Liver (tissue), 9 donors: ENCODE data around the gene PAOX. TPM values are rescaled to one million over a fixed set of nuclear protein-coding genes. Genes with fewer than 3 reads are reported as not detected.

Experiments used
- DNase-seq: peaks from one replicate; pipeline ENCODE4 v3.0.0-alpha.2; 2017; ENCODE audit warnings: low spot score
- H3K27ac ChIP-seq, 2 donors: one replicate each; pipeline ENCODE4 v1.7.0; 2013; ENCODE audit warnings: inconsistent platforms in 2 of 2, low read length in 2 of 2, control low read depth in 1 of 2, low read depth in 1 of 2, mild to moderate bottlenecking in 1 of 2
- H3K27me3 ChIP-seq, 4 donors: one replicate each; pipeline versions ENCODE4 v1.6.1 to v1.7.0; 2013; ENCODE audit warnings: low read length in 3 of 4, inconsistent platforms in 1 of 4, mild to moderate bottlenecking in 1 of 4, moderate library complexity in 1 of 4; ENCODE audit not compliant: control insufficient read depth in 4 of 4, insufficient read depth in 4 of 4
- H3K36me3 ChIP-seq, 4 donors: one replicate each; pipeline versions ENCODE4 v1.6.1 to v1.7.0; 2013; ENCODE audit warnings: low read length in 3 of 4, mild to moderate bottlenecking in 3 of 4, low read depth in 1 of 4, moderate library complexity in 1 of 4; ENCODE audit not compliant: control insufficient read depth in 4 of 4, insufficient read depth in 3 of 4
- H3K4me1 ChIP-seq, 4 donors: one replicate each; pipeline versions ENCODE4 v1.6.1 to v1.7.0; 2013; ENCODE audit warnings: low read length in 3 of 4, mild to moderate bottlenecking in 3 of 4, moderate library complexity in 1 of 4; ENCODE audit not compliant: control insufficient read depth in 4 of 4, insufficient read depth in 4 of 4
- H3K4me3 ChIP-seq, 3 donors: one replicate each; pipeline versions ENCODE4 v1.6.1 to v1.7.0; 2013; ENCODE audit warnings: low read length in 3 of 3, control low read depth in 1 of 3, low read depth in 1 of 3, mild to moderate bottlenecking in 1 of 3
- H3K9ac ChIP-seq, 2 donors: one replicate each; pipeline ENCODE4 v1.7.0; 2013; ENCODE audit warnings: low read length in 2 of 2, mild to moderate bottlenecking in 2 of 2, moderate library complexity in 2 of 2, control low read depth in 1 of 2, low read depth in 1 of 2
- H3K9me3 ChIP-seq, 4 donors: one replicate each; pipeline versions ENCODE4 v1.6.1 to v1.7.0; 2013; ENCODE audit warnings: low read length in 3 of 4; ENCODE audit not compliant: control insufficient read depth in 4 of 4
- FOXA1 ChIP-seq: IDR thresholded peaks from 2 replicates; pipeline ENCODE4 v1.6.1; 2016; ENCODE audit warnings: antibody characterized with exemption
- FOXA2 ChIP-seq: IDR thresholded peaks from 2 replicates; pipeline ENCODE4 v1.6.1; 2016; ENCODE audit warnings: antibody characterized with exemption
- GABPA ChIP-seq, 2 donors: IDR thresholded peaks in 1 of 2; conservative IDR thresholded peaks in 1 of 2; 2 replicates each; pipeline ENCODE4 v1.6.1; 2016; ENCODE audit warnings: antibody characterized with exemption in 2 of 2, mild to moderate bottlenecking in 1 of 2, moderate library complexity in 1 of 2
- HNF4G ChIP-seq: IDR thresholded peaks from 2 replicates; pipeline ENCODE4 v1.6.1; 2016; ENCODE audit warnings: antibody characterized with exemption
- JUND ChIP-seq, 2 donors: IDR thresholded peaks; 2 replicates each; pipeline ENCODE4 v1.6.1; 2016; ENCODE audit warnings: antibody characterized with exemption in 2 of 2
- NR2F2 ChIP-seq: IDR thresholded peaks from 2 replicates; pipeline ENCODE4 v1.6.1; 2016; ENCODE audit warnings: antibody characterized with exemption
- RAD21 ChIP-seq, 2 donors: IDR thresholded peaks; 2 replicates each; pipeline ENCODE4 v1.6.1; 2016; ENCODE audit warnings: antibody characterized with exemption in 2 of 2, mild to moderate bottlenecking in 2 of 2
- SP1 ChIP-seq: IDR thresholded peaks from 2 replicates; pipeline ENCODE4 v1.6.1; 2018; ENCODE audit warnings: antibody characterized with exemption, mild to moderate bottlenecking
- TAF1 ChIP-seq: conservative IDR thresholded peaks from 2 replicates; pipeline ENCODE4 v1.6.1; 2016; ENCODE audit warnings: antibody characterized with exemption, mild to moderate bottlenecking
- YY1 ChIP-seq: IDR thresholded peaks from 2 replicates; pipeline ENCODE4 v1.6.1; 2016; ENCODE audit warnings: antibody characterized with exemption, mild to moderate bottlenecking
- WGBS: extraction: QIAGEN DNeasy Blood & Tissue Kit; methylation state at CpG from one replicate; pipeline ENCODE4 v1.1.7; 2013; 5-methylcytosine and 5-hydroxymethylcytosine counted together
- polyA plus RNA-seq, 2 donors: library from polyadenylated mRNA; stranded (reverse) in 1 of 2; unstranded in 1 of 2; fragments of 200-250 nt in 1 of 2; fragments of >200 nt in 1 of 2; fragmentation: Nextera tagmentation in 1 of 2; extraction: Ambion mirVana in 1 of 2; gene quantifications; one replicate each; pipeline versions ENCODE4 v1.2.1 to v1.2.3, GENCODE V29; 2013 to 2015
- total RNA-seq, 2 donors: library from RNA; depleted of rRNA; stranded (reverse); fragments of >200 nt; gene quantifications; one replicate each; pipeline ENCODE4 v1.2.3, GENCODE V29; 2014
- TF ChIP-seq, protein P1 (sequence below): IDR thresholded peaks from 2 replicates; pipeline ENCODE4 v1.6.1; 2016; ENCODE audit warnings: antibody characterized with exemption
- TF ChIP-seq, protein P2 (sequence below): IDR thresholded peaks from 2 replicates; pipeline ENCODE4 v1.6.1; 2016; ENCODE audit warnings: antibody characterized with exemption
- TF ChIP-seq, protein P3 (sequence below): IDR thresholded peaks from 2 replicates; pipeline ENCODE4 v1.6.1; 2016; ENCODE audit warnings: antibody characterized with exemption
- TF ChIP-seq, protein P4 (sequence below): fragments of 150-350 bp; IDR thresholded peaks from 2 replicates; pipeline ENCODE4 v1.5.1; 2017; ENCODE audit warnings: improper control_type of control experiment, low read depth, low read length; ENCODE audit not compliant: missing input control
- donor health status: healthy.
- donor health status: healthy.
- donor health status: healthy.
- donor health status: healthy.
- donor health status: healthy.

The PAOX gene
- total and polyA plus RNA-seq, 4 donors: 4.8 to 17.8 (median 13.3) TPM

DNA sequence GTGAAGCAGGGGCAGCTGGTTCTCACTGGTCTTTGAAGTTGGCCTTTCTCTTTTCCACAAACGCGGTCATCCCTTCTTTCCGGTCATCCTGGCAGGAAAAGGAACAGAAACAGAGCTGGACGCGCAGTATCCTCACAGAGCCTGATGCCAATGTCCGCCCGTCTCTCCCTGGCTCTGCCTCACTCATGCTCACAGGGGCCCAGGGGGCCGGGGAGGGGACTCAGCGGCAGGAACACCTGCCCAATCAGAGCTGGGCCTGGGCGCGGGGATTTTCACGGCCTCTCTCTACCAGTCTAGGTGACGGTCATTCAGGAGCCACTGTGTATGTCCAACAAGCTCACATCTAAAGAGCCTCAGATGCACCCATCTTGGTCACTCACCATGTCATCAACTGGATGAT, 16.2 kb upstream of the PAOX start (continued):
- TF ChIP-seq, protein P1, sequence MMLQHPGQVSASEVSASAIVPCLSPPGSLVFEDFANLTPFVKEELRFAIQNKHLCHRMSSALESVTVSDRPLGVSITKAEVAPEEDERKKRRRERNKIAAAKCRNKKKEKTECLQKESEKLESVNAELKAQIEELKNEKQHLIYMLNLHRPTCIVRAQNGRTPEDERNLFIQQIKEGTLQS: no peak
- TF ChIP-seq, protein P2, sequence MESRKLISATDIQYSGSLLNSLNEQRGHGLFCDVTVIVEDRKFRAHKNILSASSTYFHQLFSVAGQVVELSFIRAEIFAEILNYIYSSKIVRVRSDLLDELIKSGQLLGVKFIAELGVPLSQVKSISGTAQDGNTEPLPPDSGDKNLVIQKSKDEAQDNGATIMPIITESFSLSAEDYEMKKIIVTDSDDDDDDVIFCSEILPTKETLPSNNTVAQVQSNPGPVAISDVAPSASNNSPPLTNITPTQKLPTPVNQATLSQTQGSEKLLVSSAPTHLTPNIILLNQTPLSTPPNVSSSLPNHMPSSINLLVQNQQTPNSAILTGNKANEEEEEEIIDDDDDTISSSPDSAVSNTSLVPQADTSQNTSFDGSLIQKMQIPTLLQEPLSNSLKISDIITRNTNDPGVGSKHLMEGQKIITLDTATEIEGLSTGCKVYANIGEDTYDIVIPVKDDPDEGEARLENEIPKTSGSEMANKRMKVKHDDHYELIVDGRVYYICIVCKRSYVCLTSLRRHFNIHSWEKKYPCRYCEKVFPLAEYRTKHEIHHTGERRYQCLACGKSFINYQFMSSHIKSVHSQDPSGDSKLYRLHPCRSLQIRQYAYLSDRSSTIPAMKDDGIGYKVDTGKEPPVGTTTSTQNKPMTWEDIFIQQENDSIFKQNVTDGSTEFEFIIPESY: no peak
- no peak for TF ChIP-seq GABPA (IDR thresholded peaks at IDR 0.05 in 1 of 2, conservative IDR thresholded peaks at IDR 0.05 in 1 of 2)

DNA sequence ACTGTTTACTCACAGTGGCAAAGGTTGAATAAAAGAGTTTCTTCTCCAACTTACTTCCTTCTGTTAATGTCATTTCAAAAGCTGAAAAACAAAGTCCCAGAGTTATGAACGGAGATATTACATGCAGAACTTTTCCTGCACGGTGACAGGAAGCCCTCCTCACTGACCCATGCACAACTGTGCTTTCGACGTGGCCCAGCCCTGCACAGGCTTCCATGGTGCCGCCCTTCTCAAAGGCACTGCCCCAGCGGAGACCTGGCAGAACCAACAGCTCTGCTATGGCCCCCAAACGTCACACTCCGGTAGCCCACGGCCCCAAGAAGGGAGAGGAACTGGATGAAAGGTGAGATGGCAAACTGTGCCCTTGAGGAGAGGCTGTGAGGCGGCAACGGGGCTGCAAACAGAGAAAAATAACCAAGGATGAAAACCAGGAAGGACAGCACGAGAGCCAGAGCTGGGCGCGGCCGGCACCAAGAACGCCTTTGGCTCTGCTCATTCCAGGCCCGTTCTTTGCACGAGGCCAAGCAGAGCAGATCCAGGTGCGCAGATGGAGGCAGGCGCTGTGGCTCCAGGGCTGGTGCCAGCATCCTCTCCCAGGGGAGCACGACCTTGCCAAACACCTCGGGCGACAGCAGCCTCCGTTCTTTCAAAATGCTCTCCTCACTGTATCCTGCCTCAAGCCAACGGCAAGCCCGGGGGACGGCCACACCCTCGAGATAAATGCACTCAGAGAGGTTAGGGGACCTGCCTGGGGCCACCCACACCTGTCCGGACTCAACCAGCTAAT, 14.2 kb upstream of the PAOX start:
- Histone ChIP-seq H3K4me1 (peaks cover 5 to 25% (median 18%) of the 10 kb centered on the region in 4 donors), H3K36me3 (peaks cover 30 to 70% (median 54%) of the 10 kb centered on the region in 4 donors), H3K9me3 (no peaks in the 10 kb centered on the region), H3K27ac (no peak overlapping the region), H3K27me3 (no peaks in the 10 kb centered on the region), H3K9ac (no peak overlapping the region), H3K4me3 (no peak overlapping the region)
- TF ChIP-seq FOXA2 (no peak), YY1 (no peak), GABPA (IDR thresholded peaks at IDR 0.05 in 1 of 2, conservative IDR thresholded peaks at IDR 0.05 in 1 of 2) (no peak), TAF1 (no peak), HNF4G (no peak)
- TF ChIP-seq, protein P3, sequence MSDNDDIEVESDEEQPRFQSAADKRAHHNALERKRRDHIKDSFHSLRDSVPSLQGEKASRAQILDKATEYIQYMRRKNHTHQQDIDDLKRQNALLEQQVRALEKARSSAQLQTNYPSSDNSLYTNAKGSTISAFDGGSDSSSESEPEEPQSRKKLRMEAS: no peak
- no peak for DNase-seq
- 72% methylated on average over 29 of the region's 29 CpGs for WGBS

DNA sequence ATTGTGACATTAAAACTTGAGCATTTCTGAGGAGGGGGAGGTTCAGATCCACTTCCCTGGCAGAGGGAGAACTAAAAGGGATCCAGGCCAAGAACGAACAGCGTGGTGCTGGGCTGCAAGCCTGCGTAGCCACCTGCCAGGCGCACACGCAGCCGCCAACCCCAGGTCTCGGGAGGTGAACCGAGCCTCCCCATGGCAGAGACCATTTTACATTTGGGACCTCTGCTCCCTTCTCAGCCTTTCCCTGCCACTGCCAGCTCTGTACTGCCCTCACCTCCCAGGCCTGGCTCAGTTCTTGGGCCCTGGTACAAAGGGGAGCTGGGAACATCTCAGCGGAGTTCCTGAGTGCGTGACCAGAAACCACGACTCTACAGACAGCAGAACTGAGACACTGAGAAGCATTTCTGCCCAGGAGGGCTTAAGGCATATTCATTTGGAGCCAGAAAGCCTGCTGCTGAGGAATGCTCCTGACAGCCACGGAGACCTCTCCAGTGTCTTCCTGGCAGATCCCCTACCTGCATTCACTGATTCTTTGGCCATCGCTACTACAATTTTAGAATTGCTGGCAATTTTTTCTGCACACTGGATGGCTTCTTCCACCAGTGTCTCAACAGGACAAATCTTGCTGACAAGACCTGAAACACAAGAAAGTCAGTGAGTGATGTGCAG, 13.5 kb upstream of the PAOX start:
- Histone ChIP-seq H3K9me3 (no peaks in the 10 kb centered on the region), H3K27me3 (no peaks in the 10 kb centered on the region), H3K9ac (no peak overlapping the region), H3K27ac (no peak overlapping the region), H3K4me1 (peaks cover under 1 to 25% (median 16%) of the 10 kb centered on the region in 4 donors), H3K4me3 (no peak overlapping the region), H3K36me3 (peaks cover 35 to 74% (median 61%) of the 10 kb centered on the region in 4 donors)
- WGBS: 75% methylated on average over 13 of the region's 13 CpGs
- DNase-seq: no peak
- TF ChIP-seq HNF4G: no peak
- TF ChIP-seq, protein P3: no peak

DNA sequence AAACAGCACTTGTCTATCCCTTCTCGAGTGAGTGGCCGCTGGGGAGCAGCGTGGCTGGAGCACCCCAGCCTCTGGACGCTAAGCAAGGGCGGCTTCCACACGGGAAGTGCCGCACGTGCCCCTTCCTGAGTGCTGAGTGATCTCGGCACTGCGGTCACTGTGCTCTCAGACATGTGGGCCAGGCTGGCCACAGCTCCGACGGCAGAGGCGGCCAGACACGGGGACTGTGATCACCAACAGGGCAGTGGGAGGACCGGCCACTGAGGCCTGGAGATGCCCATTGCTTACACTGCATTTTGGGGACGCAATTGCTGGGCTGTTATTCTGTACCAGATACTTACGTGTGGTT, 13.0 kb upstream of the PAOX start:
- H3K27ac ChIP-seq: no peak overlapping the region
- DNase-seq: no peak
- no peaks in the 10 kb centered on the region for H3K27me3 ChIP-seq
- WGBS: 87% methylated on average over 17 of the region's 17 CpGs
- TF ChIP-seq HNF4G (no peak), GABPA (IDR thresholded peaks at IDR 0.05 in 1 of 2, conservative IDR thresholded peaks at IDR 0.05 in 1 of 2) (no peak), FOXA2 (no peak), TAF1 (no peak), YY1 (no peak), SP1 (no peak), FOXA1 (no peak), JUND (IDR thresholded peaks at IDR 0.05) (no peak), NR2F2 (no peak), RAD21 (IDR thresholded peaks at IDR 0.05) (no peak)
- TF ChIP-seq, protein P2: no peak
- TF ChIP-seq, protein P1: no peak
- TF ChIP-seq, protein P4, sequence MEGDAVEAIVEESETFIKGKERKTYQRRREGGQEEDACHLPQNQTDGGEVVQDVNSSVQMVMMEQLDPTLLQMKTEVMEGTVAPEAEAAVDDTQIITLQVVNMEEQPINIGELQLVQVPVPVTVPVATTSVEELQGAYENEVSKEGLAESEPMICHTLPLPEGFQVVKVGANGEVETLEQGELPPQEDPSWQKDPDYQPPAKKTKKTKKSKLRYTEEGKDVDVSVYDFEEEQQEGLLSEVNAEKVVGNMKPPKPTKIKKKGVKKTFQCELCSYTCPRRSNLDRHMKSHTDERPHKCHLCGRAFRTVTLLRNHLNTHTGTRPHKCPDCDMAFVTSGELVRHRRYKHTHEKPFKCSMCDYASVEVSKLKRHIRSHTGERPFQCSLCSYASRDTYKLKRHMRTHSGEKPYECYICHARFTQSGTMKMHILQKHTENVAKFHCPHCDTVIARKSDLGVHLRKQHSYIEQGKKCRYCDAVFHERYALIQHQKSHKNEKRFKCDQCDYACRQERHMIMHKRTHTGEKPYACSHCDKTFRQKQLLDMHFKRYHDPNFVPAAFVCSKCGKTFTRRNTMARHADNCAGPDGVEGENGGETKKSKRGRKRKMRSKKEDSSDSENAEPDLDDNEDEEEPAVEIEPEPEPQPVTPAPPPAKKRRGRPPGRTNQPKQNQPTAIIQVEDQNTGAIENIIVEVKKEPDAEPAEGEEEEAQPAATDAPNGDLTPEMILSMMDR: no peak
- H3K4me3 ChIP-seq: no peak overlapping the region
- no peaks in the 10 kb centered on the region for H3K9me3 ChIP-seq
- H3K36me3 ChIP-seq: peaks cover 36 to 76% (median 62%) of the 10 kb centered on the region in 4 donors
- H3K4me1 ChIP-seq: peaks cover 0 to 22% (median 12%) of the 10 kb centered on the region in 4 donors
- H3K9ac ChIP-seq: no peak overlapping the region
